HCT116 (cell line): ENCODE results near the gene SLC35E2B. TPM values are rescaled to one million over a fixed set of nuclear protein-coding genes. Genes with fewer than 3 reads are reported as not detected.

Experiments
- ATAC-seq: fragments of 200-7000 bp; cut with Tn5 transposase; 2 replicates; pipeline ENCODE4 v1.9.1; 2020; ENCODE audit warnings: mild to moderate bottlenecking, moderate library complexity
- BruUV-seq: library from RNA; stranded (reverse); fragments of 400-500 nt; replicated peaks from 2 replicates; lab custom pipeline; 2021; lab: Mats Ljungman, UMichigan
- CTCF ChIA-PET: fragments of 300-600 bp; sonication (Branson Sonifier 250); formaldehyde crosslinking; loops from one replicate; lab custom pipeline; 2021; ENCODE audit warnings: antibody characterized with exemption; lab: Charles Lee
- POLR2A ChIA-PET: fragments of 300-600, 350-600 bp; sonication (Branson Sonifier 250); formaldehyde crosslinking; loops from one replicate; lab custom pipeline; 2021; ENCODE audit warnings: antibody characterized with exemption; lab: Charles Lee
- RAD21 ChIA-PET, 2 experiments: fragments of 300-600 bp; sonication (Branson Sonifier 250); formaldehyde crosslinking; loops; one replicate each; lab custom pipeline; 2023; ENCODE audit warnings: low total read pairs in 2 of 2; ENCODE audit not compliant: uncharacterized antibody in 2 of 2, unreplicated experiment in 2 of 2, low non-redundant PET in 1 of 2; lab: Charles Lee
- DNase-seq: peaks from one replicate; pipeline ENCODE4 v3.0.0-alpha.2; 2010; ENCODE audit warnings: low read depth, low spot score
- H2AFZ ChIP-seq: fragments of 200-600 bp; shearing (Covaris generic), sonication (generic); 2 replicates; pipeline ENCODE4 v1.6.1; 2017; ENCODE audit warnings: low read depth, mixed run types, mixed read lengths, antibody characterized with exemption, low read length; ENCODE audit not compliant: poor library complexity, severe bottlenecking
- H3K27ac ChIP-seq: 2 replicates; pipeline ENCODE4 v1.5.1; 2012; ENCODE audit warnings: low read depth, low read length
- H3K27me3 ChIP-seq: fragments of 200-600 bp; sonication (generic); 2 replicates; pipeline ENCODE4 v1.6.1; 2016; ENCODE audit warnings: mixed run types, low read length, mixed read lengths; ENCODE audit not compliant: insufficient read depth
- H3K36me3 ChIP-seq, 2 experiments: fragments of 200-500 bp in 1 of 2; fragments of 200-600 bp in 1 of 2; sonication (Bioruptor generic) in 1 of 2; sonication (generic) in 1 of 2; 2 replicates each; pipeline versions ENCODE4 v1.5.1 to v1.6.1; 2014 to 2016; ENCODE audit warnings: low read length in 2 of 2, inconsistent platforms in 1 of 2, mixed read lengths in 1 of 2, mixed run types in 1 of 2; ENCODE audit not compliant: insufficient read depth in 2 of 2, control insufficient read depth in 1 of 2
- H3K4me1 ChIP-seq, 2 experiments: fragments of 200-600 bp in 1 of 2; sonication (generic) in 1 of 2; 2 replicates each; pipeline versions ENCODE4 v1.5.1 to v1.6.1; 2012 to 2017; ENCODE audit warnings: low read length in 2 of 2, inconsistent platforms in 1 of 2, mild to moderate bottlenecking in 1 of 2, mixed read lengths in 1 of 2, mixed run types in 1 of 2, moderate library complexity in 1 of 2; ENCODE audit not compliant: insufficient read depth in 2 of 2, control insufficient read depth in 1 of 2
- H3K4me2 ChIP-seq: fragments of 200-600 bp; sonication (generic); 2 replicates; pipeline ENCODE4 v1.6.1; 2017; ENCODE audit warnings: mixed run types, low read length, mixed read lengths
- H3K4me3 ChIP-seq, 2 experiments: fragments of 200-600 bp in 1 of 2; sonication (generic) in 1 of 2; replicated peaks in 1 of 2; 2 replicates each; pipeline ENCODE4 v1.5.1; 2011 to 2016; ENCODE audit warnings: low read length in 2 of 2, control low read depth in 1 of 2, low read depth in 1 of 2, mild to moderate bottlenecking in 1 of 2, mixed read lengths in 1 of 2, mixed run types in 1 of 2
- H3K79me2 ChIP-seq: fragments of 200-600 bp; sonication (generic); 2 replicates; pipeline ENCODE4 v1.6.1; 2017; ENCODE audit warnings: mild to moderate bottlenecking, mixed run types, low read length, moderate library complexity, mixed read lengths; ENCODE audit not compliant: insufficient read depth
- H3K9ac ChIP-seq: fragments of 200-600 bp; sonication (generic); 2 replicates; pipeline ENCODE4 v1.6.1; 2016; ENCODE audit warnings: low read length, mixed read lengths
- H3K9me2 ChIP-seq: fragments of 200-600 bp; sonication (generic), shearing (Covaris generic); 2 replicates; pipeline ENCODE4 v1.6.1; 2017; ENCODE audit warnings: mixed run types, mild to moderate bottlenecking, moderate library complexity; ENCODE audit not compliant: insufficient read depth
- H3K9me3 ChIP-seq, 2 experiments: fragments of 200-500 bp in 1 of 2; fragments of 200-600 bp in 1 of 2; sonication (Bioruptor generic) in 1 of 2; sonication (generic) in 1 of 2; 2 replicates each; pipeline ENCODE4 v1.6.1; 2014 to 2017; ENCODE audit warnings: low read length in 2 of 2, mixed read lengths in 2 of 2, inconsistent platforms in 1 of 2, low read depth in 1 of 2, mild to moderate bottlenecking in 1 of 2, mixed run types in 1 of 2, moderate library complexity in 1 of 2; ENCODE audit not compliant: control insufficient read depth in 1 of 2, insufficient read depth in 1 of 2
- H4K20me1 ChIP-seq: fragments of 200-600 bp; sonication (generic), shearing (Covaris generic); 2 replicates; pipeline ENCODE4 v1.6.1; 2017; ENCODE audit warnings: mixed run types, mild to moderate bottlenecking, moderate library complexity; ENCODE audit not compliant: insufficient read depth
- CBX3 ChIP-seq: IDR thresholded peaks from 2 replicates; pipeline ENCODE4 v1.6.1; 2012; ENCODE audit warnings: low read depth
- CEBPB ChIP-seq: IDR thresholded peaks from 2 replicates; pipeline ENCODE4 v1.6.1; 2012; ENCODE audit warnings: low read depth
- ELF1 ChIP-seq: IDR thresholded peaks from 2 replicates; pipeline ENCODE4 v1.6.1; 2012; ENCODE audit warnings: low read depth, borderline replicate concordance
- EZH2 ChIP-seq: fragments of 200-600 bp; sonication (generic); IDR thresholded peaks from 2 replicates; pipeline ENCODE4 v1.6.1; 2017; ENCODE audit warnings: antibody characterized with exemption, mixed run types
- EZH2phosphoT487 ChIP-seq: fragments of 200-600 bp; IDR thresholded peaks from 2 replicates; pipeline ENCODE4 v1.6.1; 2018; ENCODE audit warnings: antibody characterized with exemption, borderline replicate concordance
- FOSL1 ChIP-seq: IDR thresholded peaks from 2 replicates; pipeline ENCODE4 v1.6.1; 2012; ENCODE audit warnings: low read depth
- POLR2A ChIP-seq: IDR thresholded peaks from 2 replicates; pipeline ENCODE4 v1.7.0; 2011; ENCODE audit warnings: borderline replicate concordance; ENCODE audit not compliant: insufficient read depth, insufficient read length; ENCODE audit errors: extremely low read depth
- POLR2AphosphoS5 ChIP-seq: IDR thresholded peaks from 2 replicates; pipeline ENCODE4 v1.6.1; 2011; ENCODE audit warnings: mild to moderate bottlenecking, low read depth, low read length, moderate library complexity
- RAD21 ChIP-seq: IDR thresholded peaks from 2 replicates; pipeline ENCODE4 v1.6.1; 2012; ENCODE audit warnings: low read depth, mild to moderate bottlenecking
- SIN3A ChIP-seq: IDR thresholded peaks from 2 replicates; pipeline ENCODE4 v1.6.1; 2012; ENCODE audit warnings: low read depth
- SRF ChIP-seq: IDR thresholded peaks from 2 replicates; pipeline ENCODE4 v1.6.1; 2012; ENCODE audit warnings: low read depth
- YY1 ChIP-seq: IDR thresholded peaks from 2 replicates; pipeline ENCODE4 v1.6.1; 2011; ENCODE audit warnings: low read length, low read depth, moderate library complexity, mild to moderate bottlenecking; ENCODE audit not compliant: insufficient replicate concordance; ENCODE audit errors: extremely low read depth
- ZFX ChIP-seq: fragments of 450-650 bp; IDR thresholded peaks from 2 replicates; pipeline ENCODE4 v1.6.1; 2017
- ZNF274 ChIP-seq: fragments of 200-500 bp; sonication (Bioruptor generic); IDR thresholded peaks from 2 replicates; pipeline ENCODE4 v1.6.1; 2014; ENCODE audit warnings: mild to moderate bottlenecking, low read depth, low read length, inconsistent platforms
- intact Hi-C: fragments of 100-400 bp; cut with micrococcal nuclease; formaldehyde crosslinking; loops from 2 replicates; pipeline ENCODE4 v1.10.0; 2022
- total RNA-seq: library from RNA; stranded (reverse); gene quantifications from one replicate; pipeline ENCODE4 v1.2.1, GENCODE V29; 2021; ENCODE audit not compliant: unreplicated experiment
- TF ChIP-seq, protein P1 (sequence below): IDR thresholded peaks from 2 replicates; pipeline ENCODE4 v1.6.1; 2011; ENCODE audit warnings: mild to moderate bottlenecking, low read length, moderate library complexity; ENCODE audit not compliant: insufficient replicate concordance; ENCODE audit errors: extremely low read depth
- TF ChIP-seq, protein P2 (sequence below): IDR thresholded peaks from 2 replicates; pipeline ENCODE4 v1.6.1; 2012
- TF ChIP-seq, protein P3 (sequence below), 3 experiments: fragments of 200-600 bp in 1 of 3; sonication (generic) in 1 of 3; IDR thresholded peaks in 2 of 3; conservative IDR thresholded peaks in 1 of 3; 2 replicates each; pipeline ENCODE4 v1.5.1; 2012 to 2017; ENCODE audit warnings: low read depth in 2 of 3, low read length in 2 of 3, antibody characterized with exemption in 1 of 3, borderline replicate concordance in 1 of 3, control low read depth in 1 of 3, mild to moderate bottlenecking in 1 of 3, mixed read lengths in 1 of 3, mixed run types in 1 of 3, moderate library complexity in 1 of 3; ENCODE audit not compliant: insufficient read depth in 1 of 3
- TF ChIP-seq, protein P4 (sequence below): IDR thresholded peaks from 2 replicates; pipeline ENCODE4 v1.6.1; 2012
- TF ChIP-seq, protein P5 (sequence below): IDR thresholded peaks from 2 replicates; pipeline ENCODE4 v1.6.1; 2012; ENCODE audit warnings: low read depth

SLC35E2B gene
- total RNA-seq, 1 experiment from 2014 or later, result 30.3 TPM

DNA sequence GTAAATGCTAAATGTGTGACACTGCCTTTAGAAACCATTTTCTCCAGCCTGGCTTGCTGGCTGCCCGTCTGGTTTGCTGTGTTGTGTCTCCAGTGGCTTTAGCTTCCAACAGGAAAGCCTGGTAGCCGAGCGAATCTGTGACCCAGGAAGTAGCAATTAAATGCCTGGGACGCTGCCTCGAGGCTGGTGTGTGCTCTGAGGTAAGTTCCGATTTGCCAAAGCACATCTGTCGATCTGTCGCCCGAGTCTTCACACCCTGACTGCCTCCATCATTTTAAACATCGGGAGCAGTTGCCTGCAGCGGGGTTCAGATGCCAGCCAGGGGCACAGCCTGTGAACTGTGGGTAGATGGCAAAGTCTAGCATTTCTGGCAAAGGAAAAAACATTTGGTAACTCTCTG lies 75.1 kb downstream of the SLC35E2B start:
- ChIA-PET CTCF (no interaction called here), RAD21 (no interaction called here), POLR2A (interaction anchor here (2.2 kb wide), 1 partner anchor 11 kb away, joined by 6 read pairs; no protein-coding TSS in a partner anchor)
- Histone ChIP-seq H3K36me3 (peaks cover 0 to 3% of the 10 kb centered on the region in 2 experiments; a peak in 1 of 4 replicates), H2AFZ (no peak overlapping the region), H3K4me1 (peaks cover 11 to 29% of the 10 kb centered on the region in 2 experiments; a peak in 3 of 4 replicates), H3K27me3 (no peaks in the 10 kb centered on the region), H3K9ac (no peak overlapping the region), H4K20me1 (0 out of 2 replicates have a peak, but pooled peaks cover 3% of the 10 kb centered on the region), H3K27ac (no peak overlapping the region), H3K9me2 (no peaks in the 10 kb centered on the region), H3K9me3 (no peaks in the 10 kb centered on the region), H3K79me2 (peaks cover 9% of the 10 kb centered on the region; the same call in 1 of the 2 replicates), H3K4me3 (no peak overlapping the region), H3K4me2 (peak overlapping the region; percentile 97; the same call in 1 of the 2 replicates)
- TF ChIP-seq YY1 (no peak), EZH2 (no peak), FOSL1 (no peak), POLR2AphosphoS5 (no peak), ELF1 (no peak), ZNF274 (no peak), EZH2phosphoT487 (no peak), CEBPB (no peak), CBX3 (no peak), RAD21 (no peak), SIN3A (no peak), POLR2A (no peak), ZFX (no peak), SRF (no peak)
- TF ChIP-seq, protein P1, sequence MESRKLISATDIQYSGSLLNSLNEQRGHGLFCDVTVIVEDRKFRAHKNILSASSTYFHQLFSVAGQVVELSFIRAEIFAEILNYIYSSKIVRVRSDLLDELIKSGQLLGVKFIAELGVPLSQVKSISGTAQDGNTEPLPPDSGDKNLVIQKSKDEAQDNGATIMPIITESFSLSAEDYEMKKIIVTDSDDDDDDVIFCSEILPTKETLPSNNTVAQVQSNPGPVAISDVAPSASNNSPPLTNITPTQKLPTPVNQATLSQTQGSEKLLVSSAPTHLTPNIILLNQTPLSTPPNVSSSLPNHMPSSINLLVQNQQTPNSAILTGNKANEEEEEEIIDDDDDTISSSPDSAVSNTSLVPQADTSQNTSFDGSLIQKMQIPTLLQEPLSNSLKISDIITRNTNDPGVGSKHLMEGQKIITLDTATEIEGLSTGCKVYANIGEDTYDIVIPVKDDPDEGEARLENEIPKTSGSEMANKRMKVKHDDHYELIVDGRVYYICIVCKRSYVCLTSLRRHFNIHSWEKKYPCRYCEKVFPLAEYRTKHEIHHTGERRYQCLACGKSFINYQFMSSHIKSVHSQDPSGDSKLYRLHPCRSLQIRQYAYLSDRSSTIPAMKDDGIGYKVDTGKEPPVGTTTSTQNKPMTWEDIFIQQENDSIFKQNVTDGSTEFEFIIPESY, result no peak
- TF ChIP-seq, protein P2, sequence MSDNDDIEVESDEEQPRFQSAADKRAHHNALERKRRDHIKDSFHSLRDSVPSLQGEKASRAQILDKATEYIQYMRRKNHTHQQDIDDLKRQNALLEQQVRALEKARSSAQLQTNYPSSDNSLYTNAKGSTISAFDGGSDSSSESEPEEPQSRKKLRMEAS, result no peak
- TF ChIP-seq, protein P3, sequence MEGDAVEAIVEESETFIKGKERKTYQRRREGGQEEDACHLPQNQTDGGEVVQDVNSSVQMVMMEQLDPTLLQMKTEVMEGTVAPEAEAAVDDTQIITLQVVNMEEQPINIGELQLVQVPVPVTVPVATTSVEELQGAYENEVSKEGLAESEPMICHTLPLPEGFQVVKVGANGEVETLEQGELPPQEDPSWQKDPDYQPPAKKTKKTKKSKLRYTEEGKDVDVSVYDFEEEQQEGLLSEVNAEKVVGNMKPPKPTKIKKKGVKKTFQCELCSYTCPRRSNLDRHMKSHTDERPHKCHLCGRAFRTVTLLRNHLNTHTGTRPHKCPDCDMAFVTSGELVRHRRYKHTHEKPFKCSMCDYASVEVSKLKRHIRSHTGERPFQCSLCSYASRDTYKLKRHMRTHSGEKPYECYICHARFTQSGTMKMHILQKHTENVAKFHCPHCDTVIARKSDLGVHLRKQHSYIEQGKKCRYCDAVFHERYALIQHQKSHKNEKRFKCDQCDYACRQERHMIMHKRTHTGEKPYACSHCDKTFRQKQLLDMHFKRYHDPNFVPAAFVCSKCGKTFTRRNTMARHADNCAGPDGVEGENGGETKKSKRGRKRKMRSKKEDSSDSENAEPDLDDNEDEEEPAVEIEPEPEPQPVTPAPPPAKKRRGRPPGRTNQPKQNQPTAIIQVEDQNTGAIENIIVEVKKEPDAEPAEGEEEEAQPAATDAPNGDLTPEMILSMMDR (IDR thresholded peaks at IDR 0.05 in 2 of 3, conservative IDR thresholded peaks at IDR 0.05 in 1 of 3; ENCODE audit: borderline replicate concordance in 1 of 3, insufficient read depth in 1 of 3, low read depth in 2 of 3, low read length in 2 of 3), result no peak
- TF ChIP-seq, protein P4, sequence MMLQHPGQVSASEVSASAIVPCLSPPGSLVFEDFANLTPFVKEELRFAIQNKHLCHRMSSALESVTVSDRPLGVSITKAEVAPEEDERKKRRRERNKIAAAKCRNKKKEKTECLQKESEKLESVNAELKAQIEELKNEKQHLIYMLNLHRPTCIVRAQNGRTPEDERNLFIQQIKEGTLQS, result no peak
- TF ChIP-seq, protein P5, sequence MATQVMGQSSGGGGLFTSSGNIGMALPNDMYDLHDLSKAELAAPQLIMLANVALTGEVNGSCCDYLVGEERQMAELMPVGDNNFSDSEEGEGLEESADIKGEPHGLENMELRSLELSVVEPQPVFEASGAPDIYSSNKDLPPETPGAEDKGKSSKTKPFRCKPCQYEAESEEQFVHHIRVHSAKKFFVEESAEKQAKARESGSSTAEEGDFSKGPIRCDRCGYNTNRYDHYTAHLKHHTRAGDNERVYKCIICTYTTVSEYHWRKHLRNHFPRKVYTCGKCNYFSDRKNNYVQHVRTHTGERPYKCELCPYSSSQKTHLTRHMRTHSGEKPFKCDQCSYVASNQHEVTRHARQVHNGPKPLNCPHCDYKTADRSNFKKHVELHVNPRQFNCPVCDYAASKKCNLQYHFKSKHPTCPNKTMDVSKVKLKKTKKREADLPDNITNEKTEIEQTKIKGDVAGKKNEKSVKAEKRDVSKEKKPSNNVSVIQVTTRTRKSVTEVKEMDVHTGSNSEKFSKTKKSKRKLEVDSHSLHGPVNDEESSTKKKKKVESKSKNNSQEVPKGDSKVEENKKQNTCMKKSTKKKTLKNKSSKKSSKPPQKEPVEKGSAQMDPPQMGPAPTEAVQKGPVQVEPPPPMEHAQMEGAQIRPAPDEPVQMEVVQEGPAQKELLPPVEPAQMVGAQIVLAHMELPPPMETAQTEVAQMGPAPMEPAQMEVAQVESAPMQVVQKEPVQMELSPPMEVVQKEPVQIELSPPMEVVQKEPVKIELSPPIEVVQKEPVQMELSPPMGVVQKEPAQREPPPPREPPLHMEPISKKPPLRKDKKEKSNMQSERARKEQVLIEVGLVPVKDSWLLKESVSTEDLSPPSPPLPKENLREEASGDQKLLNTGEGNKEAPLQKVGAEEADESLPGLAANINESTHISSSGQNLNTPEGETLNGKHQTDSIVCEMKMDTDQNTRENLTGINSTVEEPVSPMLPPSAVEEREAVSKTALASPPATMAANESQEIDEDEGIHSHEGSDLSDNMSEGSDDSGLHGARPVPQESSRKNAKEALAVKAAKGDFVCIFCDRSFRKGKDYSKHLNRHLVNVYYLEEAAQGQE, result no peak
- intact Hi-C loops, result loop anchor here (10.0 kb wide), 1 partner anchor 273 kb away; the partner anchor contains the start of gene DVL1
- BruUV-seq, result TSS peak; percentile 69
- ATAC-seq (no peak), DNase-seq (no peak)
